ENCODE measurements around the gene CHRNB2.

Gene CHRNB2

DNA sequence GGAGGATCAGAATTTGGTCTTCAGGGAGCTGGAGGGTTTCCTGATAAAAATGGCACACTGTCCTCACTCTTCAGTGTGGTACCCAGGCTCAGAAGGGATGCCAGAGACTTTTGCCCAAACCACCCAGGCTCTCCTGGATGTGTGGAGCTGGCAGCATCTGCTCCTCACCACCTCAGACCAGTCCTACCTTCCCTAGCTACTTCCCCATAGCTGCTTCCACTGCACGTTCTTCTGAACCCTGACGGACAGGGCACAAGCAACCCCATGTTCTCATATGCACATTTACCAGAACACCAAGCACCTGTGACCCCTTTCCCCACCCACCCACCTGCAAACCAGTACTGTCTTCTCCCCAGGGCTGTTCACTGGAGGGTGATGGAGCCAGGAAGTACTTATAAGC is 35.7 kb downstream of the CHRNB2 start:
- DNase-seq (ENCODE audit: low read depth) = no peak
- TF ChIP-seq CTCF (conservative IDR thresholded peaks at IDR 0.05; ENCODE audit: low read depth, low read length) = no peak
- H3K4me3 ChIP-seq (ENCODE audit: low read depth, low read length) = no peak overlapping the region

GRCh38 chr1:154605534-154605933 is 38.0 kb downstream of the CHRNB2 start:
- H3K4me3 ChIP-seq (ENCODE audit: low read depth, low read length) = no peak overlapping the region
- no peak for DNase-seq (ENCODE audit: low read depth)
- no peak for TF ChIP-seq CTCF (conservative IDR thresholded peaks at IDR 0.05; ENCODE audit: low read depth, low read length)

GRCh38 chr1:154607106-154607608 is 39.6 kb downstream of the CHRNB2 start:
- H3K4me3 ChIP-seq (ENCODE audit: low read depth, low read length) = peak overlapping the region; percentile 65
- TF ChIP-seq CTCF (conservative IDR thresholded peaks at IDR 0.05; ENCODE audit: low read depth, low read length) = no peak
- DNase-seq (ENCODE audit: low read depth) = peak; percentile 59

- TF ChIP-seq CTCF (conservative IDR thresholded peaks at IDR 0.05; ENCODE audit: low read depth, low read length) = peak; percentile 6
- peak; percentile 99 for DNase-seq (ENCODE audit: low read depth)
- peak within 1 kb of the TSS; percentile 65 for H3K4me3 ChIP-seq (ENCODE audit: low read depth, low read length)
Observed at GRCh38 chr1:154607609-154608396, 40.2 kb downstream of the CHRNB2 start, which contains the start of gene ADAR. TSS of gene ADAR (minus strand) at chr1:154608186. CDS start at chr1:154608006, 180 bp downstream.

DNA sequence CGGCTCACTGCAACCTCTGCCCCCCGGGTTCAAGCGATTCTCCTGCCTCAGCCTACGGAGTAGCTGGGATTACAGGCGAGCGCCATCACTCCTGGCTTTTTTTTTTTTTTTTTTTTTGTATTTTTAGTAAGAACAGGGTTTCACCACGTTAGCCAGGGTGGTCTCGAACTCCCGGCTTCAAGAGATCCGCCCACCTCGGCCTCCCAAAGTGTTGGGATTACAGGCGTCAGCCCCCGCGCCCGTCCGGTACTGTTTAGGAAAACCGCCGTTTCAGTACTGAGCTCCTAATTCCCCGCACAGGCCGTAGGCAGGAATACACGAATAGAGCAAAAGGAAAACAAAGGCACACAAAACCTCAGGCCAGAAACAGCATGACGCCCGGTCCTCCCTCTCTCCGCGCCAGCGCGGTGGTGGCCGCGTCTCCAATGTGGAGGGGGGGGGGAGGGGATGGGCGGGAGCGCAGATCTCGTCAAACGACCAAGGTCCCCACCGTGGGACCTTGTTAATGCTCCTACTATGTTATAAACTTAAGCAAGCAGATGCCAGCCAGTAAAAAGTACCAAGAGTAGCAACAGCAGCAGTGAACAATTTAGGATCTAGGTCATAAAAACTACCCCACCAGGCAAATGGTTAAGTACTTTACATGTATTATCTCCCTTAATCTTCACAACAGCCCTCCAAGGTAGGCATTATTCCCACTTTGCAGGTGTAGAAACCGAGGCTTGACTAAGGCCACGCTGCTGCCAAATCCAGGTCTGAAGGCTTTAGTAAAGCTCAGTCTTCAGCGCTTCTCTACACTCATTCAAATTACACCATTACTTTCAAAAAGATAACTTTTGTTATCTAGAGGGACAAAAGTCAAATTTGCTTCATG is 41.1 kb downstream of the CHRNB2 start:
- DNase-seq (ENCODE audit: low read depth) = peak; percentile 69
- TF ChIP-seq CTCF (conservative IDR thresholded peaks at IDR 0.05; ENCODE audit: low read depth, low read length) = no peak
- peak overlapping the region; percentile 65 for H3K4me3 ChIP-seq (ENCODE audit: low read depth, low read length)

DNA sequence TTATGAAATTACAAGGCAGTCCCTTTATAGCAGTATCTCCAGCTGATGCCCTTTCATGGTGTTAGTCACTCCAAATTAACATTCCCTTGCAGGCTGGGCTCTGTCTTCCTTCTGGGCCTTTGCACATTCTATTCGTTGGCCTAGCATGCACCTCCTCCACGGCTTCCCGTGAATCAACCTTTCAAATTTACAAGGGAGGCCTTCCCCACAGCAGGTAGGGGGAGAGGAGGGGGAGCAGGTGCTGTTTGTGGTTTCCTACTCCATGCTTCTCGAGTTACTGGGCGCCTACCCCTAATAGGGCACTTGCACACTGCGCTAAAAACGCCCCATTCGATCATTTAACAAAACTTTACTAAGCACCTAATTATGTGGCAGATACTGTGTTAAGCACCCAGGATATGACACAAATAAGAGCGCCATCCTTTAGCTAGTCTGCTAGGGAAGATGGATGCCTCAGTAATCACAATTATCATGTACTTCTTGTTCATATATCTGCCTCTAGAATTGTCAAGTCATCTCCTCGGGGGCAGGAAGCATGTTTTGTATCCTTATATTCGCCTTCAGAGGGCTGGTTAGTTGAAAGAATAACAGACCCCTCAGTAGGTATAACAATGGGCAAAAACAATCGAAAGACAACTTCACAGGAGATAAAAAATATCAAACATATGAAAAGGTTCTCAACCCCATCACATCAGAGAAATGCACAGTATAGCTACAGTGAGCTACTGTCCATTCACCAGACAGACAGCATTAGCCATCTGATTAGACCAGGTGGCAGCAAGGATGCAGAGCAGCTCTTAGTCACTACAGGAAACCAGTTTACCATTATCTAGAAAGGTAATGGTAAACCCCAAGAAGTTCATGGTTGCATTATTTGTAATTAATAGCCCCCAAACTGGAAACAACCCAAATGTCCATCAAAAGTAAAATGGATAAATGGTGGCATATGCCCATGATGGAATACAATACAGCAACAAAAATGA is 42.1 kb downstream of the CHRNB2 start:
- no peak overlapping the region for H3K4me3 ChIP-seq (ENCODE audit: low read depth, low read length)
- no peak for TF ChIP-seq CTCF (conservative IDR thresholded peaks at IDR 0.05; ENCODE audit: low read depth, low read length)
- DNase-seq (ENCODE audit: low read depth) = no peak
